GM18526 (cell line): ENCODE measurements around the gene CFAP61.

Experiments used
- POLR2A ChIP-seq: IDR thresholded peaks from 3 replicates; pipeline ENCODE4 v1.6.1; 2011; ENCODE audit not compliant: insufficient read length; ENCODE audit errors: extremely low read depth

The CFAP61 gene

GRCh38 chr20:20371083-20371482, 318.8 kb downstream of the CFAP61 start:
- no peak for TF ChIP-seq POLR2A

DNA sequence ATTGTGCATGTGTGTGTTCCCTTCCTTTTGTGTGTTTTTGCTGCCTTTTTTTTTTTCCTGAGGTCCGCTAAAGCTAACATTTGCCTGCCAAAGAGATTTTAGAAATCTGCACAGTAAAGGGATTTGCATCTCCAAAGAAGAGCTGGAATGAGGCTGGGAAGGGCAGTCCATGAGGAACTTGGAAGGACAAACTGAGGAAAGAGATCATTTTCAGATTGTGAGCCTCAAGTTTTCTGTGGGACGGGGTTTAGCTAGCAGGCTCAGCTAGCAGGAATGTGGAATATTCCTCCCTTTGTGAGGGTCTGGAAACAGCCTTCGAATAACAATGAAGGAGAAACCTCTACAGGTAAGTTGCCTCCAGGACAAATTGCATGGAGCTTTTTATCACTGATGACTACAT, 319.3 kb downstream of the CFAP61 start:
- TF ChIP-seq POLR2A: no peak

DNA sequence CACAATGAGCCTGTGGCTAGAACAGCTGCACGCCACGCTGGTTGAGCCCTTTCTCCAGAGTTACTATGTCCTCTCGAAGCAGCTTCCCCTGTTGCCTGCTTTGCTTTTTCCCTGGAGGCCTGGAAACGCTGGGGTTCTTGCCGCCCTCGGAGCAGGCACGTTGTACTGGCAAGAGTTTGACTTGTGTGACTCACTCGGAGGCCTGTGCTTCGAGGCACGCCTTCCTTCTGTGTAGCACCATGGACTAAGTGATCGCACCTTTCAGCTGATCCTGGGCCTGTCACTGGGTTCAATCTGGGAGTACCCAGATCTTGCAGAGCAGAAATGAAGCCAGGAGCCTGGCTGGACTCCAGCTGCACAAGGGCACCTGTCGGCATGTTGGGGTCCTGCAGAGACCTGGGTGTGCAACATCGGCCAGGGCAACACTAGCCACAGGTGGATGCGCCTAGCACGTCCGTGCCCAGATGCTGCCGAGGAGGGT, 320.8 kb downstream of the CFAP61 start:
- TF ChIP-seq POLR2A: no peak

GRCh38 chr20:20375862-20376261, 323.5 kb downstream of the CFAP61 start:
- TF ChIP-seq POLR2A: no peak

GRCh38 chr20:20386192-20386591, 333.9 kb downstream of the CFAP61 start:
- TF ChIP-seq POLR2A: no peak

DNA sequence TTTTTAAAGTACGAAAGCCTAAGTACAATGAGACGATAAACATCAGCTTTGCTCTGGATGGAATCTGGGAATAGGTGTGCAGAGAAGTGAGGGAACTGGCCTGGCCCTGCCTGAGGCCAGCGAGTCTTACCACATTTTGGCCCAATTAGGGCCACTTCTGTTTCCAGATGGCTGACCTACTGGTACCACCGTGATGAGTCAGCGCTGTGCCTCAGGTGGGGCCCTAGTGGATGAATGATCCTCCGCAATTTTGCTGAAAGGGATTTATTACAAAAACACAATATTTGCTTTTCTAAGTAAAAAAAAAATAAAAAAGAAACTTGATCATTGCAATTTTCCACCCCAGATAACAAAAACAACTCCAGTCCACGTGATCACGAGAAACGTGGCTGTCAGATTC, 338.1 kb downstream of the CFAP61 start:
- TF ChIP-seq POLR2A: no peak

DNA sequence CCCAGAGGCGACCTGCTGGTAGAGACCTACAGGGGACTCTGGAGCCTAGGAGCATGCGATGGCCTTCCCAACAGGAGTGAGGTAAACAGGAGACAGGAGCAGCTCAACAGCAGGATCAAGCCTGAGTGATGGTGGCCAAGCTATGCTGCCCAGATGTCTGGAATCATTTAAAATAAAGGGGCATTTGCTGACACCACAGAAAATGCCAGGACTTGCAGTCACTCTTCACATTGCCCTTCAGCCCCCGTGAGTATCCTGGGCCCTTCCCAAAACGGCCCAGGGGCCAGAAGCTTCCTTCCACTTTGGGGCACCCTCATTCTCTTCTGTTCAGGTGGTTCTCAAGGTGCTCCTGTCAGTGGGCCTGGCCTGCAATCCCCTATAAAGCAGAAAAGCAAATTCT, 338.8 kb downstream of the CFAP61 start:
- TF ChIP-seq POLR2A: no peak

DNA sequence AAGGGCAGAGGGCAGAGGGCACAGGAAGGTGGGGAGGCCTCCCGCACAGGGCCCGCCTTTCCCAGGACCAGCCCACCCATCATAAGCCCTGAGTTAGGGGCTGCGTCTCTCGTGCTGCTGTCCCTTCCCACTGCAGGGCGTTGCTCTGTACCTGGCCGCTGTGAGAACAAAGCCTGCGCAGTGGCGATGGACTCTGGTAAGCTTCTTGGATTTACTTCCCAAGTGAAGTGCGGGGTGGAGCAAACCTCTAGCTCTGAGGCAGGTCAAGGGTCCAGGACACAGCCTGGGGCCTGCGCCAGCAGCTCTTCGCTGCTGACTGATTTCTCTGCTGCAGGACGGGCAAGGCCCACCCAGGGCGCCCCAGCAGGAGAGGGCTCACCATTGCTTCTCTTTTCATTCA, 339.4 kb downstream of the CFAP61 start:
- TF ChIP-seq POLR2A: no peak

GRCh38 chr20:20393207-20394120, 341.1 kb downstream of the CFAP61 start:
- no peak for TF ChIP-seq POLR2A

DNA sequence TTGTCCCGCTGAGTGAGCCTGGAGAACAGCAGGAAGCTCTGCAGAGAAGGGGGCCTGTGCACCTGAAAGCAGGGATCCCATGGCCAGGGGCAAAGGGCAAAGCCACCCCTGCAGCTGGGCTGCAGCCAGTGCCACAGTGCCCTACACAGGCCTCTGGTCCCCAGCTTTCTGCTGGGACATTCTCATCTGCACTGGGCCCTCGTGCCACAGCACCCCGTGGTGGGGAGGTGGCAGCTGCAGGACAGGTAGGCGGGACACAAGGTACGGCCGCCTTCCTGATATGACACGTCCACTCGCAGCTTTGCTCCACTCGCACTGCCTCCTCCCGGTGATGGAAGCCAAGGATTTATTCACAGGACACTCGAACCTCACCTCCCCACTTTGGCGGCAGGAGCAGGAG, 342.8 kb downstream of the CFAP61 start:
- TF ChIP-seq POLR2A: no peak

GRCh38 chr20:20395903-20396568, 343.7 kb downstream of the CFAP61 start:
- TF ChIP-seq POLR2A: no peak

GRCh38 chr20:20396794-20397193, 344.5 kb downstream of the CFAP61 start:
- TF ChIP-seq POLR2A: no peak

- no peak for TF ChIP-seq POLR2A
Observed at GRCh38 chr20:20398123-20398522, 345.8 kb downstream of the CFAP61 start.

GRCh38 chr20:20399531-20400500, 347.5 kb downstream of the CFAP61 start:
- TF ChIP-seq POLR2A: no peak

DNA sequence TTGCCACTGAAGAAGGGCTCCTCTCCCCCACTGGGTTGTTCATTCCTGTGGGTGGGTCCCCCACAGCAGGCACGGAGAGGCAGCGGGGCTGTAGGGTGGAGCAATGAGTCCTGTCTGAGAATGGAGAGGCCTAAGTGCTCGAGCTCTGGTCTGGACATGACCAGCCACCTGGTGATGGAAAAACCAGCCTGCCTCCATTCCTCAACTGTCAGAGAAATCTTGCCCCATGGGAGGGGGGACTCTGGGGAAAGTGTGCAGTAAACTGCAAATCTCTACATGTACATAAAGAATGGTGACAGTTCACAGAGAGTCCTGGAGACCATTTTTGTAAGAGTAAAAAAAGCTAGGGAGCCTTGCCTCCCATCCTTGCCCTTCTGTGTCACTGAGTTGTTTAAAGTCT, 349.7 kb downstream of the CFAP61 start:
- no peak for TF ChIP-seq POLR2A
